Liver (tissue), 9 donors: Measurements from ENCODE around the gene THRAP3. TPM values are rescaled to one million over a fixed set of nuclear protein-coding genes. Genes with fewer than 3 reads are reported as not detected.

Source experiments
- DNase-seq: peaks from one replicate; pipeline ENCODE4 v3.0.0-alpha.2; 2017; ENCODE audit warnings: low spot score
- H3K27ac ChIP-seq, 2 donors: one replicate each; pipeline ENCODE4 v1.7.0; 2013; ENCODE audit warnings: inconsistent platforms in 2 of 2, low read length in 2 of 2, control low read depth in 1 of 2, low read depth in 1 of 2, mild to moderate bottlenecking in 1 of 2
- H3K27me3 ChIP-seq, 4 donors: one replicate each; pipeline versions ENCODE4 v1.6.1 to v1.7.0; 2013; ENCODE audit warnings: low read length in 3 of 4, inconsistent platforms in 1 of 4, mild to moderate bottlenecking in 1 of 4, moderate library complexity in 1 of 4; ENCODE audit not compliant: control insufficient read depth in 4 of 4, insufficient read depth in 4 of 4
- H3K36me3 ChIP-seq, 4 donors: one replicate each; pipeline versions ENCODE4 v1.6.1 to v1.7.0; 2013; ENCODE audit warnings: low read length in 3 of 4, mild to moderate bottlenecking in 3 of 4, low read depth in 1 of 4, moderate library complexity in 1 of 4; ENCODE audit not compliant: control insufficient read depth in 4 of 4, insufficient read depth in 3 of 4
- H3K4me1 ChIP-seq, 4 donors: one replicate each; pipeline versions ENCODE4 v1.6.1 to v1.7.0; 2013; ENCODE audit warnings: low read length in 3 of 4, mild to moderate bottlenecking in 3 of 4, moderate library complexity in 1 of 4; ENCODE audit not compliant: control insufficient read depth in 4 of 4, insufficient read depth in 4 of 4
- H3K4me3 ChIP-seq, 3 donors: one replicate each; pipeline versions ENCODE4 v1.6.1 to v1.7.0; 2013; ENCODE audit warnings: low read length in 3 of 3, control low read depth in 1 of 3, low read depth in 1 of 3, mild to moderate bottlenecking in 1 of 3
- H3K9ac ChIP-seq, 2 donors: one replicate each; pipeline ENCODE4 v1.7.0; 2013; ENCODE audit warnings: low read length in 2 of 2, mild to moderate bottlenecking in 2 of 2, moderate library complexity in 2 of 2, control low read depth in 1 of 2, low read depth in 1 of 2
- H3K9me3 ChIP-seq, 4 donors: one replicate each; pipeline versions ENCODE4 v1.6.1 to v1.7.0; 2013; ENCODE audit warnings: low read length in 3 of 4; ENCODE audit not compliant: control insufficient read depth in 4 of 4
- FOXA2 ChIP-seq: IDR thresholded peaks from 2 replicates; pipeline ENCODE4 v1.6.1; 2016; ENCODE audit warnings: antibody characterized with exemption
- GABPA ChIP-seq, 2 donors: IDR thresholded peaks in 1 of 2; conservative IDR thresholded peaks in 1 of 2; 2 replicates each; pipeline ENCODE4 v1.6.1; 2016; ENCODE audit warnings: antibody characterized with exemption in 2 of 2, mild to moderate bottlenecking in 1 of 2, moderate library complexity in 1 of 2
- HNF4A ChIP-seq, 2 donors: conservative IDR thresholded peaks; 2 replicates each; pipeline ENCODE4 v1.6.1; 2016; ENCODE audit warnings: antibody characterized with exemption in 2 of 2, mild to moderate bottlenecking in 2 of 2
- HNF4G ChIP-seq: IDR thresholded peaks from 2 replicates; pipeline ENCODE4 v1.6.1; 2016; ENCODE audit warnings: antibody characterized with exemption
- RAD21 ChIP-seq, 2 donors: IDR thresholded peaks; 2 replicates each; pipeline ENCODE4 v1.6.1; 2016; ENCODE audit warnings: antibody characterized with exemption in 2 of 2, mild to moderate bottlenecking in 2 of 2
- RXRA ChIP-seq, 2 donors: IDR thresholded peaks; 2 replicates each; pipeline ENCODE4 v1.6.1; 2017 to 2018; ENCODE audit warnings: antibody characterized with exemption in 2 of 2, mild to moderate bottlenecking in 1 of 2
- SP1 ChIP-seq: IDR thresholded peaks from 2 replicates; pipeline ENCODE4 v1.6.1; 2018; ENCODE audit warnings: antibody characterized with exemption, mild to moderate bottlenecking
- TAF1 ChIP-seq: conservative IDR thresholded peaks from 2 replicates; pipeline ENCODE4 v1.6.1; 2016; ENCODE audit warnings: antibody characterized with exemption, mild to moderate bottlenecking
- YY1 ChIP-seq: IDR thresholded peaks from 2 replicates; pipeline ENCODE4 v1.6.1; 2016; ENCODE audit warnings: antibody characterized with exemption, mild to moderate bottlenecking
- WGBS: extraction: QIAGEN DNeasy Blood & Tissue Kit; methylation state at CpG from one replicate; pipeline ENCODE4 v1.1.7; 2013; 5-methylcytosine and 5-hydroxymethylcytosine counted together
- polyA plus RNA-seq, 2 donors: library from polyadenylated mRNA; stranded (reverse) in 1 of 2; unstranded in 1 of 2; fragments of 200-250 nt in 1 of 2; fragments of >200 nt in 1 of 2; fragmentation: Nextera tagmentation in 1 of 2; extraction: Ambion mirVana in 1 of 2; gene quantifications; one replicate each; pipeline versions ENCODE4 v1.2.1 to v1.2.3, GENCODE V29; 2013 to 2015
- total RNA-seq, 2 donors: library from RNA; depleted of rRNA; stranded (reverse); fragments of >200 nt; gene quantifications; one replicate each; pipeline ENCODE4 v1.2.3, GENCODE V29; 2014
- TF ChIP-seq, protein P1 (sequence below): fragments of 150-350 bp; IDR thresholded peaks from 2 replicates; pipeline ENCODE4 v1.5.1; 2017; ENCODE audit warnings: improper control_type of control experiment, low read depth, low read length; ENCODE audit not compliant: missing input control
- TF ChIP-seq, protein P2 (sequence below): IDR thresholded peaks from 2 replicates; pipeline ENCODE4 v1.6.1; 2016; ENCODE audit warnings: antibody characterized with exemption, mild to moderate bottlenecking
- TF ChIP-seq, protein P3 (sequence below): IDR thresholded peaks from 2 replicates; pipeline ENCODE4 v1.6.1; 2016; ENCODE audit warnings: antibody characterized with exemption
- TF ChIP-seq, protein P4 (sequence below): IDR thresholded peaks from 2 replicates; pipeline ENCODE4 v1.6.1; 2016; ENCODE audit warnings: antibody characterized with exemption
- donor health status: healthy.
- donor health status: healthy.
- donor health status: healthy.
- donor health status: healthy.
- donor health status: healthy.

Gene THRAP3
- total and polyA plus RNA-seq, 4 donors = 21.3 to 55.1 (median 45.8) TPM

DNA sequence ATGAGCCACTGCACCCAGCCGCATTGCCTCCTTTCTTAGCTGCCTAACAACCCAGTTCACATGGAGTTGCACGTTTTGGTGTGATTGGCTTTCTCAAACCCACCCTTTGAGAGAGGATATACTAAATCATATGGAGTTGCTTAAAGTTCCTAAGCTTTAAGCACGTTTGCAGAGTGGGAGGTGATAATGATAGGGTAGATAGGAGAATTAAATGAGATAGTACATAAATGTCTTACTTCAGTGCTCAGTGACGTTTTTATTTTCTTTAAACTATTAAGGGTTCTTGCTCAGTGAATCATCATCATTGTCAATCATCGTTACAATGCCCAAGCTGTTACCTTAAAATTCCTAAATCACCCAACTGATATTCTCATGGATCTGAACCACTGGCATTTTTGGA is 79.0 kb downstream of the THRAP3 start:
- H3K27ac ChIP-seq = no peak overlapping the region
- no peaks in the 10 kb centered on the region for H3K9me3 ChIP-seq
- H3K4me3 ChIP-seq = no peak overlapping the region
- H3K36me3 ChIP-seq = peaks cover 18 to 48% (median 41%) of the 10 kb centered on the region in 4 donors
- no peaks in the 10 kb centered on the region for H3K27me3 ChIP-seq
- 83% methylated on average over 5 of the region's 5 CpGs for WGBS
- peaks cover 3 to 15% (median 11%) of the 10 kb centered on the region in 4 donors for H3K4me1 ChIP-seq
- TF ChIP-seq FOXA2 = no peak
- TF ChIP-seq, protein P1, sequence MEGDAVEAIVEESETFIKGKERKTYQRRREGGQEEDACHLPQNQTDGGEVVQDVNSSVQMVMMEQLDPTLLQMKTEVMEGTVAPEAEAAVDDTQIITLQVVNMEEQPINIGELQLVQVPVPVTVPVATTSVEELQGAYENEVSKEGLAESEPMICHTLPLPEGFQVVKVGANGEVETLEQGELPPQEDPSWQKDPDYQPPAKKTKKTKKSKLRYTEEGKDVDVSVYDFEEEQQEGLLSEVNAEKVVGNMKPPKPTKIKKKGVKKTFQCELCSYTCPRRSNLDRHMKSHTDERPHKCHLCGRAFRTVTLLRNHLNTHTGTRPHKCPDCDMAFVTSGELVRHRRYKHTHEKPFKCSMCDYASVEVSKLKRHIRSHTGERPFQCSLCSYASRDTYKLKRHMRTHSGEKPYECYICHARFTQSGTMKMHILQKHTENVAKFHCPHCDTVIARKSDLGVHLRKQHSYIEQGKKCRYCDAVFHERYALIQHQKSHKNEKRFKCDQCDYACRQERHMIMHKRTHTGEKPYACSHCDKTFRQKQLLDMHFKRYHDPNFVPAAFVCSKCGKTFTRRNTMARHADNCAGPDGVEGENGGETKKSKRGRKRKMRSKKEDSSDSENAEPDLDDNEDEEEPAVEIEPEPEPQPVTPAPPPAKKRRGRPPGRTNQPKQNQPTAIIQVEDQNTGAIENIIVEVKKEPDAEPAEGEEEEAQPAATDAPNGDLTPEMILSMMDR = no peak
- no peak for TF ChIP-seq GABPA (IDR thresholded peaks at IDR 0.05 in 1 of 2, conservative IDR thresholded peaks at IDR 0.05 in 1 of 2)
- no peak for TF ChIP-seq HNF4G
- no peak for TF ChIP-seq TAF1
- TF ChIP-seq SP1 = no peak
- no peak for TF ChIP-seq HNF4A (conservative IDR thresholded peaks at IDR 0.05)
- no peak overlapping the region for H3K9ac ChIP-seq
- no peak for DNase-seq

DNA sequence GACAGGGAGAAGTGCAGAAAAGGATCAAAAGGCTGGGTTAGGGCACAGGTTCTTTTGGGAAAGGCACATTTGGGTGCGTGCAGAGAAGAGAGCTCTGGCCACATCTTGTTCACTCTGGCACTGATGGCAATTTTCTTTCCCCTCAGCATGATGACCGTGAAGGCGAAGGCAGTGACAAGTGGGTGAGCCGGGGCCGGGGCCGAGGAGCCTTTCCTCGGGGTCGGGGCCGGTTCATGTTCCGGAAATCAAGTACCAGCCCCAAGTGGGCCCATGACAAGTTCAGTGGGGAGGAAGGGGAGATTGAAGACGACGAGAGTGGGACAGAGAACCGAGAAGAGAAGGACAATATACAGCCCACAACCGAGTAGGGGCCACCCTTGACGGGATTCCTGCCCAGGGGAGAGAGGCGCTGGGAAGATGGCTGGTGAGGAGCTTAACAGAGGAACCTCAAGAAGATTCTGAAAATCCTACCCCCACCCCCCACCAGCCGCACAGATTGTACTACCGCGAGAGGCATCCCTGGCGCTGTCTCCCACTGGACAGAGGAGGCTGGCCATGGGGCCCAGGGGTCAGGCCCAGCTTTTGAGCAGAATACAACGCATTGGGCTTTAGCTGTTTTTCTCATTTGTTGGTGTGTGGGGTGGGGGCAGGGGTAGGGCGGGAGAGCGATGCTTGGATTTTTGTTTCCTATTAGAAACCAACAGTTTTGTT is 79.6 kb downstream of the THRAP3 start:
- Histone ChIP-seq H3K9me3 (no peaks in the 10 kb centered on the region), H3K4me1 (peaks cover 3 to 15% (median 11%) of the 10 kb centered on the region in 4 donors), H3K4me3 (no peak overlapping the region), H3K36me3 (peaks cover 15 to 43% (median 37%) of the 10 kb centered on the region in 4 donors), H3K9ac (no peak overlapping the region), H3K27ac (no peak overlapping the region), H3K27me3 (no peaks in the 10 kb centered on the region)
- no peak for DNase-seq
- 92% methylated on average over 23 of the region's 23 CpGs for WGBS
- TF ChIP-seq YY1 (no peak), TAF1 (no peak), GABPA (IDR thresholded peaks at IDR 0.05 in 1 of 2, conservative IDR thresholded peaks at IDR 0.05 in 1 of 2) (no peak), RXRA (IDR thresholded peaks at IDR 0.05) (no peak)
- TF ChIP-seq, protein P2, sequence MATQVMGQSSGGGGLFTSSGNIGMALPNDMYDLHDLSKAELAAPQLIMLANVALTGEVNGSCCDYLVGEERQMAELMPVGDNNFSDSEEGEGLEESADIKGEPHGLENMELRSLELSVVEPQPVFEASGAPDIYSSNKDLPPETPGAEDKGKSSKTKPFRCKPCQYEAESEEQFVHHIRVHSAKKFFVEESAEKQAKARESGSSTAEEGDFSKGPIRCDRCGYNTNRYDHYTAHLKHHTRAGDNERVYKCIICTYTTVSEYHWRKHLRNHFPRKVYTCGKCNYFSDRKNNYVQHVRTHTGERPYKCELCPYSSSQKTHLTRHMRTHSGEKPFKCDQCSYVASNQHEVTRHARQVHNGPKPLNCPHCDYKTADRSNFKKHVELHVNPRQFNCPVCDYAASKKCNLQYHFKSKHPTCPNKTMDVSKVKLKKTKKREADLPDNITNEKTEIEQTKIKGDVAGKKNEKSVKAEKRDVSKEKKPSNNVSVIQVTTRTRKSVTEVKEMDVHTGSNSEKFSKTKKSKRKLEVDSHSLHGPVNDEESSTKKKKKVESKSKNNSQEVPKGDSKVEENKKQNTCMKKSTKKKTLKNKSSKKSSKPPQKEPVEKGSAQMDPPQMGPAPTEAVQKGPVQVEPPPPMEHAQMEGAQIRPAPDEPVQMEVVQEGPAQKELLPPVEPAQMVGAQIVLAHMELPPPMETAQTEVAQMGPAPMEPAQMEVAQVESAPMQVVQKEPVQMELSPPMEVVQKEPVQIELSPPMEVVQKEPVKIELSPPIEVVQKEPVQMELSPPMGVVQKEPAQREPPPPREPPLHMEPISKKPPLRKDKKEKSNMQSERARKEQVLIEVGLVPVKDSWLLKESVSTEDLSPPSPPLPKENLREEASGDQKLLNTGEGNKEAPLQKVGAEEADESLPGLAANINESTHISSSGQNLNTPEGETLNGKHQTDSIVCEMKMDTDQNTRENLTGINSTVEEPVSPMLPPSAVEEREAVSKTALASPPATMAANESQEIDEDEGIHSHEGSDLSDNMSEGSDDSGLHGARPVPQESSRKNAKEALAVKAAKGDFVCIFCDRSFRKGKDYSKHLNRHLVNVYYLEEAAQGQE = no peak

DNA sequence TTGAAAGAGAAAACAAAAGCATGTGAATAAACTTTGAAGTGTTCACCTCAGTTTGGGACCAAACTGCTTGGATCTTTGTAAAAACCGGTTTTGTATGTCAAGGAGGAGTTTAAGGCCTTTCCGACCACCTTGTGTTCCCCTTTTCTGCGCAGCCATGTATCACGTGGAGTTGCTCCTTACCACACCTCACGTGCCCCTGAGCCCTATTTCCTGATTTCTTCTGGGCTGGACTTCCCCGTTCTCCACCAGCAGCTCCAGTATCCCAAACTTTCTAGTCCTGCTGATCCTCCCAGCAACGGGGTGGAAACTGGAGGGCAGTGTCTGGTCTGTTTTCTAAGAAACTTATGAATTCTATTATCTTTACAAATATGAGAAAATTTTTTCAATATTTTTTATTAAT is 80.3 kb downstream of the THRAP3 start:
- peaks cover 16 to 42% (median 36%) of the 10 kb centered on the region in 4 donors for H3K36me3 ChIP-seq
- WGBS = 79% methylated on average over 7 of the region's 7 CpGs
- TF ChIP-seq TAF1 (no peak), HNF4A (conservative IDR thresholded peaks at IDR 0.05) (no peak), RAD21 (IDR thresholded peaks at IDR 0.05) (no peak), HNF4G (no peak), GABPA (IDR thresholded peaks at IDR 0.05 in 1 of 2, conservative IDR thresholded peaks at IDR 0.05 in 1 of 2) (no peak)
- TF ChIP-seq, protein P3, sequence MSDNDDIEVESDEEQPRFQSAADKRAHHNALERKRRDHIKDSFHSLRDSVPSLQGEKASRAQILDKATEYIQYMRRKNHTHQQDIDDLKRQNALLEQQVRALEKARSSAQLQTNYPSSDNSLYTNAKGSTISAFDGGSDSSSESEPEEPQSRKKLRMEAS = no peak
- TF ChIP-seq, protein P2 = no peak
- TF ChIP-seq, protein P4, sequence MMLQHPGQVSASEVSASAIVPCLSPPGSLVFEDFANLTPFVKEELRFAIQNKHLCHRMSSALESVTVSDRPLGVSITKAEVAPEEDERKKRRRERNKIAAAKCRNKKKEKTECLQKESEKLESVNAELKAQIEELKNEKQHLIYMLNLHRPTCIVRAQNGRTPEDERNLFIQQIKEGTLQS = no peak

More for the DNA sequence above, 80.3 kb downstream of the THRAP3 start:
- Histone ChIP-seq H3K4me3 (no peak overlapping the region), H3K27me3 (no peaks in the 10 kb centered on the region), H3K9ac (no peak overlapping the region), H3K27ac (no peak overlapping the region), H3K9me3 (no peaks in the 10 kb centered on the region), H3K4me1 (peaks cover 3 to 15% (median 11%) of the 10 kb centered on the region in 4 donors)
- DNase-seq = no peak
